Sciatic nerve (tissue), 1 donor: ENCODE results near the gene MS4A4E. TPM values are rescaled to one million over a fixed set of nuclear protein-coding genes. Genes with fewer than 3 reads are reported as not detected.

Experiments
- microRNA-seq: library from miRNA; unstranded; fragments of <30 nt; microRNA quantifications from one replicate; pipeline ENCODE4 v1.2.0, GENCODE V29; 2020
- total RNA-seq: library from RNA; stranded (reverse); fragmentation: NEBNext Ultra II Directional; extraction: Animal tissue kit (Norgen Biotek cat#: 25700); gene quantifications from one replicate; pipeline ENCODE4 v1.2.1, GENCODE V29; 2021
- donor health status: DM: no; HTN: no; CAD: no.

The MS4A4E gene
- total RNA-seq, 1 donor from 2014 or later, result 7.1 TPM

Small RNA genes lying within 50 kb of the gene (microRNA-seq; reads per million reads assigned to microRNA genes)
- not detected for gene MIR6503

Other genes starting within 250 kb of the MS4A4E start
- not detected for gene OOSP4B, start 226.0 kb downstream of the MS4A4E start, total RNA-seq
- gene OOSP2, start 202.7 kb downstream of the MS4A4E start, total RNA-seq, result not detected
- 1.4 TPM for gene MS4A3, start 186.5 kb downstream of the MS4A4E start, total RNA-seq
- gene MS4A2, start 154.5 kb downstream of the MS4A4E start, total RNA-seq, result 3.1 TPM
- gene MS4A6A, start 60.1 kb downstream of the MS4A4E start, total RNA-seq, result 87.6 TPM
- 32.9 TPM for gene MS4A4A, start 37.5 kb upstream of the MS4A4E start, total RNA-seq
- 0.53 TPM for gene MS4A6E, start 84.1 kb upstream of the MS4A4E start, total RNA-seq
- gene MS4A7, start 135.4 kb upstream of the MS4A4E start, total RNA-seq, result 48.4 TPM
- 6.4 TPM for gene MS4A14, start 153.3 kb upstream of the MS4A4E start, total RNA-seq
- gene MS4A5, start 186.4 kb upstream of the MS4A4E start, total RNA-seq, result not detected
- gene MS4A1, start 212.7 kb upstream of the MS4A4E start, total RNA-seq, result 2.5 TPM
- not detected for gene MS4A12, start 249.6 kb upstream of the MS4A4E start, total RNA-seq